Lower leg skin (tissue), 3 donors: ENCODE measurements around the gene PTGS1.

Source experiments
- POLR2A ChIP-seq, 2 donors: fragments of 450-650 bp; IDR thresholded peaks; one replicate each; pipeline ENCODE4 v1.6.1; 2016 to 2017; ENCODE audit warnings: antibody characterized with exemption in 2 of 2, mild to moderate bottlenecking in 1 of 2, moderate library complexity in 1 of 2
- TF ChIP-seq, protein P1 (sequence below), 3 donors: fragments of 450-650 bp; IDR thresholded peaks; one replicate each; pipeline ENCODE4 v1.5.1; 2016; ENCODE audit warnings: antibody characterized with exemption in 3 of 3, mild to moderate bottlenecking in 3 of 3, moderate library complexity in 2 of 3

DNA sequence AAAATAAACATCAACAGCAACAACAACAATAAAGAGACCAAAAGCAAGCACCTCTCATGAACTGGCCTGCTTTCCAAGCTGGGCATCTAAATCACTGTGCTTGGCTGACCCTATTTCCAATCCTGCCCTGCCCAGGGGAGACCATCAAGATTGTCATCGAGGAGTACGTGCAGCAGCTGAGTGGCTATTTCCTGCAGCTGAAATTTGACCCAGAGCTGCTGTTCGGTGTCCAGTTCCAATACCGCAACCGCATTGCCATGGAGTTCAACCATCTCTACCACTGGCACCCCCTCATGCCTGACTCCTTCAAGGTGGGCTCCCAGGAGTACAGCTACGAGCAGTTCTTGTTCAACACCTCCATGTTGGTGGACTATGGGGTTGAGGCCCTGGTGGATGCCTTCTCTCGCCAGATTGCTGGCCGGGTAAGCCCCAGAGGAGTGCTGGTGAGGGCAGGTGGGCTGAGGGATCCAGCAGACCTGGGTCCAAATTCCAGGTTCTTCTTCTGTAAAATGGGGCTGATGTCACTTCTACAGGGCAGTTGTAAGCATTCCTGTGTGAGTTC, 15.6 kb downstream of the PTGS1 start:
- TF ChIP-seq, protein P1, sequence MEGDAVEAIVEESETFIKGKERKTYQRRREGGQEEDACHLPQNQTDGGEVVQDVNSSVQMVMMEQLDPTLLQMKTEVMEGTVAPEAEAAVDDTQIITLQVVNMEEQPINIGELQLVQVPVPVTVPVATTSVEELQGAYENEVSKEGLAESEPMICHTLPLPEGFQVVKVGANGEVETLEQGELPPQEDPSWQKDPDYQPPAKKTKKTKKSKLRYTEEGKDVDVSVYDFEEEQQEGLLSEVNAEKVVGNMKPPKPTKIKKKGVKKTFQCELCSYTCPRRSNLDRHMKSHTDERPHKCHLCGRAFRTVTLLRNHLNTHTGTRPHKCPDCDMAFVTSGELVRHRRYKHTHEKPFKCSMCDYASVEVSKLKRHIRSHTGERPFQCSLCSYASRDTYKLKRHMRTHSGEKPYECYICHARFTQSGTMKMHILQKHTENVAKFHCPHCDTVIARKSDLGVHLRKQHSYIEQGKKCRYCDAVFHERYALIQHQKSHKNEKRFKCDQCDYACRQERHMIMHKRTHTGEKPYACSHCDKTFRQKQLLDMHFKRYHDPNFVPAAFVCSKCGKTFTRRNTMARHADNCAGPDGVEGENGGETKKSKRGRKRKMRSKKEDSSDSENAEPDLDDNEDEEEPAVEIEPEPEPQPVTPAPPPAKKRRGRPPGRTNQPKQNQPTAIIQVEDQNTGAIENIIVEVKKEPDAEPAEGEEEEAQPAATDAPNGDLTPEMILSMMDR (IDR thresholded peaks at IDR 0.05) = no peak
- no peak for TF ChIP-seq POLR2A (IDR thresholded peaks at IDR 0.05)
